ENCODE measurements around the gene TNFRSF4. TPM values are rescaled to one million over a fixed set of nuclear protein-coding genes. Genes with fewer than 3 reads are reported as not detected.

Gene TNFRSF4
- total and polyA plus RNA-seq, 7 experiments from 2014 or later: 0.49 to 192 (median 1.5) TPM

DNA sequence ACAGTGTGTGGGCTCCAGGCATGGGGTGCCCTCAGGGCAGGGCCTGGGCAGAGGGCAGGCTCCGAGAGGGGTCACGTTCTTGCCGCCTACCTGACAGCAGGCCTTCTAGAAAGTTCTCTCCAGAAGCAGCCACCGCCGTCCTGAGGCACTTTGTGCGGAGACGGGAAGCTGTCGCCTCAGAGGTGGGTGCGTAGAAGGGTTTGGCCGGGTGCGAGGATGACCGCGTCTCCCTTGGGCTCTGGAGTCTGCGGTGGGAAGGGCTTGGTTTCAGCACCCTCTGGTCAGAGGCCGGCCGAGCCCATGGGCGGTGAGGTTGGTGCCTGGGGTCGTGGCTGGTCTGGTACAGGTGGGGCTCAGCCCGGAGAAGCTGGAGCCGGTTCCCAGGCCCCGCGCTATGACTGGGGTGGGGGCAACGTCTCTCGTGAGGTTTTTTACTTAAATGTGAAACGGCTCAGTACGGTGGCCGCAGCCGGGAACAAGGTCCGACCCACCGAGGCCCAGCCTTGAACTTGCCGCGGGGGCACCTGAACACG lies 50.3 kb downstream of the TNFRSF4 start:
- H3K9me3 ChIP-seq (ENCODE audit: control insufficient read depth in 2 of 3, low read length in 3 of 3): no peaks in the 10 kb centered on the region
- H3K9me3 Mint-ChIP-seq: no peaks in the 10 kb centered on the region
- intact Hi-C loops (cut with micrococcal nuclease): no loop called here
- H3K36me3 Mint-ChIP-seq: no peaks in the 10 kb centered on the region
- ATAC-seq (no peak), DNase-seq (no peak)
- no peaks in the 10 kb centered on the region for H3K27me3 ChIP-seq (ENCODE audit: control insufficient read depth in 2 of 2, insufficient read depth in 2 of 2, low read length in 2 of 2)
- H3K4me3 Mint-ChIP-seq: peak overlapping the region in 1 of 10 donors; percentile 53
- H3K36me3 ChIP-seq (ENCODE audit: control insufficient read depth in 2 of 3, insufficient read depth in 3 of 3, low read length in 3 of 3): no peaks in the 10 kb centered on the region
- peaks cover 0 to under 1% of the 10 kb centered on the region in 2 donors for H3K4me1 ChIP-seq (ENCODE audit: control insufficient read depth in 2 of 2, insufficient read depth in 2 of 2, low read length in 2 of 2)
- H3K4me3 ChIP-seq (ENCODE audit: low read length): no peak overlapping the region
- no peak overlapping the region for H3K27ac ChIP-seq (ENCODE audit: low read depth, low read length)
- ChIA-PET CTCF (no interaction called here), POLR2A (no interaction called here)
- H3K27me3 Mint-ChIP-seq: no peaks in the 10 kb centered on the region
- H3K4me1 Mint-ChIP-seq: peaks cover 0 to 2% (median 0%) of the 10 kb centered on the region in 7 donors
- peak overlapping the region in 1 of 9 donors; percentile 34 for H3K27ac Mint-ChIP-seq

DNA sequence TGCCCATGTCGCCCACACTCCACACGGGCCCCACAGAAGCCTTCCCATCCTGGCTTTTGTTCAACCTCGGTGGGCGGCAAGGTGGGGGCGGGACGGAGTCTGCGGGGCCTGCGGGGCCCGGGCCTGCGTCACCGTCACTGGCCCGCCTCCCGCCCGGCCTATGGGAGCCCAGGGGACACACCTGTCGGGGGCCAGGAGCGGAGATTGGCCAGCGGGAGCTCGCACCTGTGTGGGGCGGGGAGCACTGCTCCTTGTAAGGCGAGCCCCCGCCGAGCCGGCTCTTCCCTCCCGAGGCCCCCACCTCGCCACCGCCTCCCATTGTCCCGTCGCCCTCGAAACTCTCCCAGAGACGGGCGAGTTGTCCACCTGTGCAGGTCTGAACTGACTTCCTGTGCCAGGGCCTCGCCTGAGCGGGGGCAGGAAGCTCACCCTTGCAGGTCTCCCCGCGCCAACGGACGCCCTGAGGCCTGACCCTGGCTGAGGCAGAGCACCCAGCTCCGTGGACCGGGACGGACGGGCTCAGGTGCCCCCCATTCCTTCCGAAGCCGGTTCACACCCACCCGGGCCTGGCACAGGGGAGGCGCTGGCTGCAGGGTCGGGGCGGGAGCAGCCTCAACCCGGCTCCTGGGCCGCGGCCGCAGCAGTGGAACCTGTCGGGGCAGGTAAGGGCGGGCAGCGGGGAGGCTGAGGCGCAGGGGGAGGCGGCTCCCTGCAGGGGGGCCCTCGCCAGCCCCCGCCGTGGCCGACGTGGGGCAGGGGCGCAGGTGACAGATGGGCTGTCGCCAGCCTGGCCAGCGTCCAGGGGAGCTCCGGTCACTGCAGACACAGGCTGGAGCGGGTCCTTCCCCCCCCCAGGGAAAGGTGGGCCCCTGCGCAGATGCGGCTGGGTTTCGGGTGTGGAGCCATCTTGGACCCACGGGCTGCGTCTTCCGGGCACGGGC lies 51.1 kb downstream of the TNFRSF4 start:
- ChIA-PET POLR2A (no interaction called here), CTCF (no interaction called here)
- H3K36me3 Mint-ChIP-seq: no peaks in the 10 kb centered on the region
- H3K4me1 ChIP-seq (ENCODE audit: control insufficient read depth in 2 of 2, insufficient read depth in 2 of 2, low read length in 2 of 2): peaks cover 4 to 5% of the 10 kb centered on the region in 2 donors
- no peak overlapping the region for H3K4me3 ChIP-seq (ENCODE audit: low read length)
- peaks cover 0 to 2% (median 0%) of the 10 kb centered on the region in 7 donors for H3K4me1 Mint-ChIP-seq
- H3K36me3 ChIP-seq (ENCODE audit: control insufficient read depth in 2 of 3, insufficient read depth in 3 of 3, low read length in 3 of 3): no peaks in the 10 kb centered on the region
- intact Hi-C loops (cut with micrococcal nuclease): no loop called here
- peak overlapping the region in 1 of 10 donors; percentile 53 for H3K4me3 Mint-ChIP-seq
- H3K9me3 Mint-ChIP-seq: no peaks in the 10 kb centered on the region
- no peak overlapping the region for H3K27ac ChIP-seq (ENCODE audit: low read depth, low read length)
- H3K9me3 ChIP-seq (ENCODE audit: control insufficient read depth in 2 of 3, low read length in 3 of 3): no peaks in the 10 kb centered on the region
- H3K27me3 Mint-ChIP-seq: no peaks in the 10 kb centered on the region
- H3K27me3 ChIP-seq (ENCODE audit: control insufficient read depth in 2 of 2, insufficient read depth in 2 of 2, low read length in 2 of 2): no peaks in the 10 kb centered on the region
- DNase-seq (no peak), ATAC-seq (no peak)
- H3K27ac Mint-ChIP-seq: no peak overlapping the region

DNA sequence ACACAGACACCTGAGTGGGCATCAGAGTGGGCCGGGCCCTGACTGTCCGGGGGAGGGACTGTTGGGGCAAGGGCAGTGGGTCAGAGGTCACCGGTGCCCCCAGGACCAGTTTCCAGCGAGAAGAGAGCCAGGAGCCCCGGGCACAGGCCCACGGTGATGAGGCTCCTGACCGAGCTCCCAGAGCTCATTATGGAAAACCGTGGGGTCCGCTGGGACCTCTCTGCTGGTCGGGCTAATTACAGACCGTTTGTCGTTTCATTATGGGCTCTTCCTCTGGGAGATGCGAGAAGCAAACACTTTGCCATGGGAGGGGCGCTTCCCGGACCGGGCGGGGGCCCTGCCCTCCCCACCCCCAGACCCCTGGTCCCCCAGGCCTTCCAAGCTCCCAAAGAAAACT lies 52.3 kb downstream of the TNFRSF4 start:
- Histone ChIP-seq H3K4me3 (ENCODE audit: low read length) (no peak overlapping the region), H3K27ac (ENCODE audit: low read depth, low read length) (no peak overlapping the region), H3K27me3 (ENCODE audit: control insufficient read depth in 2 of 2, insufficient read depth in 2 of 2, low read length in 2 of 2) (no peaks in the 10 kb centered on the region), H3K36me3 (ENCODE audit: control insufficient read depth in 2 of 3, insufficient read depth in 3 of 3, low read length in 3 of 3) (no peaks in the 10 kb centered on the region), H3K4me1 (ENCODE audit: control insufficient read depth in 2 of 2, insufficient read depth in 2 of 2, low read length in 2 of 2) (peaks cover 4 to 5% of the 10 kb centered on the region in 2 donors), H3K9me3 (ENCODE audit: control insufficient read depth in 2 of 3, low read length in 3 of 3) (no peaks in the 10 kb centered on the region)
- CTCF ChIA-PET: no interaction called here
- POLR2A ChIA-PET: no interaction called here
- H3K27me3 Mint-ChIP-seq: no peaks in the 10 kb centered on the region
- ATAC-seq (no peak), DNase-seq (no peak)
- no peak overlapping the region for H3K27ac Mint-ChIP-seq
- no peaks in the 10 kb centered on the region for H3K36me3 Mint-ChIP-seq
- H3K4me1 Mint-ChIP-seq: peaks cover 0 to 2% (median 0%) of the 10 kb centered on the region in 7 donors
- H3K9me3 Mint-ChIP-seq: peaks cover 0 to 1% (median 0%) of the 10 kb centered on the region in 11 donors
- intact Hi-C loops (cut with micrococcal nuclease): no loop called here
- H3K4me3 Mint-ChIP-seq: no peak overlapping the region

Small RNAs within 50 kb of the gene (microRNA-seq; reads per million reads assigned to microRNA genes)
- gene MIR200A (ENCODE audit: borderline microRNAs expressed) (10.9 reads per million, percentile 22 among the genes with 10 or more reads in this experiment), gene MIR200B (ENCODE audit: borderline microRNAs expressed) (5.2 reads per million, percentile 4 among the genes with 10 or more reads in this experiment), gene MIR429 (ENCODE audit: borderline microRNAs expressed) (not detected)

Other genes with a start within 250 kb of the TNFRSF4 start
- gene PLEKHN1, start 247.7 kb downstream of the TNFRSF4 start, total RNA-seq: 1 to 10 TPM in 3 of 5 experiments, under 1 TPM in 2; 0.24 to 3.0 (median 1.0) TPM
- gene PLEKHN1, start 247.7 kb downstream of the TNFRSF4 start, polyA plus RNA-seq: under 1 TPM in 1 of 2 donors, not detected in 1; 0.18 TPM
- not detected for gene PERM1, start 232.1 kb downstream of the TNFRSF4 start, total RNA-seq
- gene PERM1, start 232.1 kb downstream of the TNFRSF4 start, polyA plus RNA-seq: not detected
- 10 to 100 TPM in 2 of 5 experiments, under 1 TPM in 1, not detected in 2; 0.22 to 35.0 (median 18.8) TPM for gene HES4, start 214.1 kb downstream of the TNFRSF4 start, total RNA-seq
- 1 to 10 TPM in 1 of 2 donors, under 1 TPM in 1; 0.61 to 1.8 TPM for gene HES4, start 214.1 kb downstream of the TNFRSF4 start, polyA plus RNA-seq
- gene ISG15, start 200.7 kb downstream of the TNFRSF4 start, total RNA-seq: 100 to 1,000 TPM in 1 of 5 experiments, 10 to 100 TPM in 4; 17.4 to 227 (median 25.4) TPM
- gene ISG15, start 200.7 kb downstream of the TNFRSF4 start, polyA plus RNA-seq: 100 to 1,000 TPM; 114 to 218 TPM
- gene AGRN, start 194.0 kb downstream of the TNFRSF4 start, total RNA-seq: 10 to 100 TPM in 1 of 5 experiments, 1 to 10 TPM in 4; 1.8 to 10.9 (median 4.9) TPM
- 1 to 10 TPM in 1 of 2 donors, under 1 TPM in 1; 0.19 to 1.2 TPM for gene AGRN, start 194.0 kb downstream of the TNFRSF4 start, polyA plus RNA-seq
- under 1 TPM in 1 of 5 experiments, not detected in 4; 0.32 TPM for gene RNF223, start 139.8 kb downstream of the TNFRSF4 start, total RNA-seq
- not detected for gene RNF223, start 139.8 kb downstream of the TNFRSF4 start, polyA plus RNA-seq
- 10 to 100 TPM; 17.6 to 21.9 (median 19.6) TPM for gene C1orf159, start 98.1 kb downstream of the TNFRSF4 start, total RNA-seq
- gene C1orf159, start 98.1 kb downstream of the TNFRSF4 start, polyA plus RNA-seq: 10 to 100 TPM in 1 of 2 donors, 1 to 10 TPM in 1; 6.4 to 10.5 TPM
- gene TTLL10, start 40.3 kb downstream of the TNFRSF4 start, total RNA-seq: under 1 TPM in 2 of 5 experiments, not detected in 3; 0.58 to 0.80 TPM
- gene TTLL10, start 40.3 kb downstream of the TNFRSF4 start, polyA plus RNA-seq: not detected
- gene TNFRSF18, start 7.6 kb downstream of the TNFRSF4 start, total RNA-seq: 10 to 100 TPM in 2 of 5 experiments, 1 to 10 TPM in 1, not detected in 2; 2.6 to 81.7 (median 12.6) TPM
- gene TNFRSF18, start 7.6 kb downstream of the TNFRSF4 start, polyA plus RNA-seq: under 1 TPM in 1 of 2 donors, not detected in 1; 0.32 TPM
- gene SDF4, start 17.8 kb upstream of the TNFRSF4 start, total RNA-seq: 100 to 1,000 TPM in 4 of 5 experiments, 10 to 100 TPM in 1; 75.8 to 124 (median 110) TPM
- 10 to 100 TPM; 74.8 to 90.7 TPM for gene SDF4, start 17.8 kb upstream of the TNFRSF4 start, polyA plus RNA-seq
- 10 to 100 TPM; 10.9 to 29.0 (median 22.8) TPM for gene B3GALT6, start 18.1 kb upstream of the TNFRSF4 start, total RNA-seq
- 10 to 100 TPM in 1 of 2 donors, 1 to 10 TPM in 1; 7.2 to 12.7 TPM for gene B3GALT6, start 18.1 kb upstream of the TNFRSF4 start, polyA plus RNA-seq
- gene C1QTNF12, start 32.6 kb upstream of the TNFRSF4 start, total RNA-seq: 1 to 10 TPM; 2.5 to 5.8 (median 3.0) TPM
- gene C1QTNF12, start 32.6 kb upstream of the TNFRSF4 start, polyA plus RNA-seq: under 1 TPM in 1 of 2 donors, not detected in 1; 0.56 TPM
- gene UBE2J2, start 59.7 kb upstream of the TNFRSF4 start, total RNA-seq: 10 to 100 TPM; 62.3 to 89.3 (median 75.1) TPM
- gene UBE2J2, start 59.7 kb upstream of the TNFRSF4 start, polyA plus RNA-seq: 10 to 100 TPM; 86.1 to 92.2 TPM
- gene SCNN1D, start 66.3 kb upstream of the TNFRSF4 start, total RNA-seq: 10 to 100 TPM in 3 of 5 experiments, 1 to 10 TPM in 2; 4.2 to 15.8 (median 10.1) TPM
- not detected for gene SCNN1D, start 66.3 kb upstream of the TNFRSF4 start, polyA plus RNA-seq
- gene ACAP3, start 93.8 kb upstream of the TNFRSF4 start, total RNA-seq: 10 to 100 TPM; 51.5 to 70.8 (median 58.2) TPM
- gene ACAP3, start 93.8 kb upstream of the TNFRSF4 start, polyA plus RNA-seq: 1 to 10 TPM; 3.2 to 5.9 TPM
- gene PUSL1, start 94.4 kb upstream of the TNFRSF4 start, total RNA-seq: 10 to 100 TPM; 17.7 to 25.4 (median 19.4) TPM
- gene PUSL1, start 94.4 kb upstream of the TNFRSF4 start, polyA plus RNA-seq: 10 to 100 TPM; 16.2 to 26.1 TPM
- 100 to 1,000 TPM; 126 to 187 (median 161) TPM for gene INTS11, start 110.5 kb upstream of the TNFRSF4 start, total RNA-seq
- gene INTS11, start 110.5 kb upstream of the TNFRSF4 start, polyA plus RNA-seq: 10 to 100 TPM; 62.8 to 74.0 TPM
- gene CPTP, start 110.6 kb upstream of the TNFRSF4 start, total RNA-seq: 10 to 100 TPM; 11.5 to 29.3 (median 19.1) TPM
- 10 to 100 TPM; 17.7 to 26.5 TPM for gene CPTP, start 110.6 kb upstream of the TNFRSF4 start, polyA plus RNA-seq
- gene TAS1R3, start 117.1 kb upstream of the TNFRSF4 start, total RNA-seq: 1 to 10 TPM; 1.1 to 2.6 (median 1.8) TPM
- under 1 TPM in 1 of 2 donors, not detected in 1; 0.32 TPM for gene TAS1R3, start 117.1 kb upstream of the TNFRSF4 start, polyA plus RNA-seq
- gene DVL1, start 135.3 kb upstream of the TNFRSF4 start, total RNA-seq: 10 to 100 TPM; 40.2 to 54.9 (median 45.9) TPM
- gene DVL1, start 135.3 kb upstream of the TNFRSF4 start, polyA plus RNA-seq: 1 to 10 TPM in 1 of 2 donors, under 1 TPM in 1; 0.78 to 1.1 TPM
- gene MXRA8, start 144.4 kb upstream of the TNFRSF4 start, total RNA-seq: 1 to 10 TPM in 3 of 5 experiments, under 1 TPM in 2; 0.39 to 2.2 (median 1.0) TPM
- under 1 TPM; 0.41 to 0.66 TPM for gene MXRA8, start 144.4 kb upstream of the TNFRSF4 start, polyA plus RNA-seq
- gene AURKAIP1, start 161.1 kb upstream of the TNFRSF4 start, total RNA-seq: 100 to 1,000 TPM in 1 of 5 experiments, 10 to 100 TPM in 4; 53.8 to 107 (median 64.5) TPM
- gene AURKAIP1, start 161.1 kb upstream of the TNFRSF4 start, polyA plus RNA-seq: 100 to 1,000 TPM; 135 to 160 TPM
- gene CCNL2, start 185.2 kb upstream of the TNFRSF4 start, total RNA-seq: 100 to 1,000 TPM; 130 to 403 (median 278) TPM
- 10 to 100 TPM; 16.3 to 38.3 TPM for gene CCNL2, start 185.2 kb upstream of the TNFRSF4 start, polyA plus RNA-seq
- gene MRPL20, start 193.1 kb upstream of the TNFRSF4 start, total RNA-seq: 100 to 1,000 TPM in 4 of 5 experiments, 10 to 100 TPM in 1; 91.2 to 135 (median 122) TPM
- 100 to 1,000 TPM; 221 to 239 TPM for gene MRPL20, start 193.1 kb upstream of the TNFRSF4 start, polyA plus RNA-seq
- not detected for gene ANKRD65, start 207.1 kb upstream of the TNFRSF4 start, total RNA-seq
- not detected for gene ANKRD65, start 207.1 kb upstream of the TNFRSF4 start, polyA plus RNA-seq
- gene VWA1, start 221.5 kb upstream of the TNFRSF4 start, total RNA-seq: 1 to 10 TPM in 1 of 5 experiments, under 1 TPM in 1, not detected in 3; 0.15 to 1.2 TPM
- not detected for gene VWA1, start 221.5 kb upstream of the TNFRSF4 start, polyA plus RNA-seq
- gene ATAD3C, start 235.5 kb upstream of the TNFRSF4 start, total RNA-seq: 1 to 10 TPM in 4 of 5 experiments, under 1 TPM in 1; 0.61 to 2.0 (median 1.4) TPM
- under 1 TPM; 0.64 to 0.76 TPM for gene ATAD3C, start 235.5 kb upstream of the TNFRSF4 start, polyA plus RNA-seq

All from naive thymus-derived CD4-positive, alpha-beta T cell (primary cell).